GM18498 (cell line): Measurements from ENCODE around the gene ZNF345.

Experiments used
- ATAC-seq: cut with Tn5 transposase; IDR thresholded peaks from one replicate; pipeline ENCODE4 v1.9.1; 2021; ENCODE audit warnings: mild to moderate bottlenecking, moderate library complexity; ENCODE audit not compliant: unreplicated experiment

The ZNF345 gene

DNA sequence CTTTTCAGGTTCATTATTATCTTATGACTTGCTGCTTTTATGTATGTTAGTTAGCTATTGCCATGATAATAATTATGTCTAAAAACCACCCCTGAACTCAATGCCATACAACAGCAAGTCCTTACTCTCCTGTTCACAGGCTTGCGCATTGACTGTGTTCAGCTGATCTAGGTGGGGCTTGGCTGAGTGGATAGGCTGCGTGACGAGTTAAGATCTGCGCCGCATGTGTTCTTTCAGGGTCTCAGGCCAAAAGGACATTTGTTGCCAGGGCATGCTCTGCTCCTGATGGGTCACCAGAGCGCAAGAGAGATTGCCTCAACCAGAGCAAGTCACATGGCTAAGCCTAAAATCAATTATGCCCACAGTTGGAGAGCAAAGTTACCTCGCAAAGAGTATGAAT lies 66.3 kb downstream of the ZNF345 start:
- ATAC-seq, result no peak

- ATAC-seq, result no peak
Observed at GRCh38 chr19:36918090-36918489, 67.4 kb downstream of the ZNF345 start.
